Left colon (tissue), 2 donors: ENCODE data around the gene SUCO. TPM values are rescaled to one million over a fixed set of nuclear protein-coding genes. Genes with fewer than 3 reads are reported as not detected.
"Not testable (repeated sequence)": the region's sequence is repeated elsewhere in the genome, so short reads cannot be mapped to it uniquely, and the experiment has no call there.

ENCODE experiments used
- ATAC-seq: fragments of 200-7000 bp; cut with Tn5 transposase; one replicate; pipeline ENCODE4 v1.9.1; 2020; ENCODE audit warnings: mild to moderate bottlenecking, moderate library complexity
- DNase-seq, 2 donors: peaks; one replicate each; pipeline ENCODE4 v3.0.0-alpha.2; 2020
- intact Hi-C, 2 donors: fragments of 100-400 bp; cut with DNase I in 1 of 2; cut with micrococcal nuclease in 1 of 2; formaldehyde crosslinking; loops; one replicate each; pipeline versions ENCODE4 v1.11.2 to v1.14.0; 2022; cut with DNase I, micrococcal nuclease
- total RNA-seq, 2 donors: library from RNA; stranded (reverse); fragmentation: NEBNext Ultra II Directional; extraction: Animal tissue kit (Norgen Biotek cat#: 25700); gene quantifications; one replicate each; pipeline ENCODE4 v1.2.1, GENCODE V29; 2021
- donor health status: DM: no; HTN: no; CAD: no.
- donor health status: DM: yes; HTN: yes; CAD: no.

Gene SUCO
- total RNA-seq, 2 donors from 2014 or later: 24.8 to 26.9 TPM

DNA sequence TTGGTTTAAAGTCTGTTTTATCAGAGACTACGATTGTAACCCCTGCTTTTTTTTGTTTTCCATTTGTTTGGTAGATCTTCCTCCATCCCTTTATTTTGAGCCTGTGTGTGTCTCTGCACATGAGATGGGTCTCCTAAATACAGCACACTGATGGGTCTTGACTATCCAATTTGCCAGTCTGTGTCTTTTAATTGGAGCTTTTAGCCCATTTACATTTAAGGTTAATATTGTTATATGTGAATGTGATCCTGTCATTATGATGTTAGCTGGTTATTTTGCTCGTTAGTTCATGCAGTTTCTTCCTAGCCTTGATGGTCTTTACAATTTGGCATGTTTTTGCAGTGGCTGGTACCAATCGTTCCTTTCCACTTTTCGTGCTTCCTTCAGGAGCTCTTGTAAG is 62.1 kb downstream of the SUCO start:
- ATAC-seq, DNase-seq, intact Hi-C loops: not testable (repeated sequence)

DNA sequence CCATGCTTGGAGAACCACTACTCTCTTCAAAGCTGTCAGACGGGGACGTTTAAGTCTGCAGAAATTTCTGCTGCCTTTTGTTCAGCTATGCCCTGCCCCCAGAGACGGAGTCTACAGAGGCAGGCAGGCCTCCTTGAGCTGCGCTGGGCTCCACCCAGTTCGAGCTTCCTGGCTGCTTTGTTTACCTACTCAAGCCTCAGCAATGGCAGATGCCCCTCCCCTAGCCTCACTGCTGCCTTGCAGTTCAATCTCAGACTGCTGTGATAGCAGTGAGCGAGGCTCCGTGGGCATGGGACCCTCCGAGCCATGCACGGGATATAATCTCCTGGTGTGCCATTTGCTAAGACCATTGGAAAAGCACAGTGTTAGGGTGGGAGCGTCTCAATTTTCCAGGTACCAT is 63.8 kb downstream of the SUCO start:
- ATAC-seq, intact Hi-C loops, DNase-seq: not testable (repeated sequence)

DNA sequence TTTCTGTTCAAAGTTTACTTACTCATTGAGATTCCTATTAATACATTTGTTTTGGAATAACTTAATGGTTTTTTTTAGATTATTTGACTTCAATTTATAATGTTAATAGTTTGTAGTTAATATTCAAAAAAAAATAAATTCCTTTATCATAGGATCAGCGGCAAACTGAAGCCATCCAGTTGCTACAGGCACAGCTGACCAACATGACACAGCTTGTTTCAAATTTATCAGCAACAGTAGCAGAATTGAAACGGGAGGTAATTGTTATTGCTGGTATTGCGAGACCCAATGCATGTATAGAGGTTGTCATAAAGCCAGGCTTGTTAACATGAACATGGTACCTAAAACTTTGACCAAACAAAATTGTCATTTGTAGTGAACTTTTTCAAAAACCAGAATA is 67.0 kb downstream of the SUCO start:
- ATAC-seq: no peak
- DNase-seq: no peak
- intact Hi-C loops: no loop called here

DNA sequence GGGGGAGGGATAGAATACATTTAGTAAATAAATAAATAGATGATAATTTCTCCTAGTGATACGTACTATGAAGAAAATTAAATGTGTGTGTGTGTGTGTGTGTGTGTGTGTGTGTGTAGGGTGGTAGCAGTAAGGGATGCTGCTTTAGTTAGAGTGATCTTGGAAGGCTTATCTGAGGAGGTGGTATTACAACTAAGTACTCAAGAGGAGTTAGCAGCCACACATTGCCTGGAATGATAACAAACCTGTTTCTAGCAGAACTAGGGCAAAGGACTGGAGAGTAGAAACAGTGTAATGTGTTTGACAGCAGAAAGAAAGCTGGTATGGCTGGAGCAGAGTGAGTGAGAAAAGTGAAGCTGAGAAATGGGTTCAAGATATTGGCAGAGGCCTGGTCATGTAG is 67.7 kb downstream of the SUCO start:
- ATAC-seq: no peak
- intact Hi-C loops: no loop called here
- no peak for DNase-seq

DNA sequence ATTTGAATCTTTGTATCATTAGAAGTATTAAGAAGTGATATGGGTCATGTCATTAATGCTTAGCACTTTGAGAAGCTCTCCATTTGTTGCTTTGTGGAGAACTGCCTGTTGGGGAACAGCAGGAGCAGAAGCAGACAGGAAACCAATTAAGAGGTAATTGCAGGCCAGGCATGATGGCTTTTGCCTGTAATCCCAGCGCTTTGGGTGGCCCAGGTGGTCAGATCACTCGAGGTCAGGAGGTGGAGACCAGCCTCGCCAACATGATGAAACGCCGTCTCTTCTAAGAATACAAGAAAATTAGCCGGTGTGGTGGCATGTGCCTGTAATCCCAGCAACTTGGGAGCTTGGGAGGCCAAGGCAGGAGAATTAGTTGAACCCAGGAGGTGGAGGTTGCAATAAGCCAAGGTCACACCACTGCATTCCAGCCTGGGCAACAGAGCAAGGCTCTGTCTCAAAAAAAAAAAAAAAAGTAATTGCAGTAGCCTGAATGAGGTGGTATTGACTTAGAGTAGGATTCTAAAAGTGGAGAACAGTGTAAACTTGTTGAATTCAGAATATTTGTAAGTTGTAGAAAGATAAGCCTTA is 68.2 kb downstream of the SUCO start:
- intact Hi-C loops: no loop called here
- ATAC-seq (no peak), DNase-seq (no peak)

DNA sequence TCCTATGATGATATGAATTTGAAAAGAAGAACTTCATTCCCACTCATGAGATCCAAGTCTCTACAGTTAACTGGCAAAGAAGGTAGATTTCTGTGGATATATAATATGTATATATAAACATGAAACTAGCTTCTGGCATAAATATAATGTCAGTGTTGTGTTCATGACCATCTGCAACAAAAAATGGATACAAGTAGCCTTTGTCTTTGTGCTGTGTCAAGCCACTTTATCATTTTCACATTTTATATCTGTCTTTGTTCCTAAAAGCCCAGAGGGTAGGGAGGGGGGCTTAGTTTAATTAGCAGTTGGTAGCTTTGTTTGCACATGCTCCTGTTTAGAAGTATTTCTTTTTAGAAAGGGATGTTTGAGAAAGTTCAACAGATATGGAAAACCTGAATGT is 69.8 kb downstream of the SUCO start:
- ATAC-seq: no peak
- intact Hi-C loops: no loop called here
- DNase-seq: no peak

DNA sequence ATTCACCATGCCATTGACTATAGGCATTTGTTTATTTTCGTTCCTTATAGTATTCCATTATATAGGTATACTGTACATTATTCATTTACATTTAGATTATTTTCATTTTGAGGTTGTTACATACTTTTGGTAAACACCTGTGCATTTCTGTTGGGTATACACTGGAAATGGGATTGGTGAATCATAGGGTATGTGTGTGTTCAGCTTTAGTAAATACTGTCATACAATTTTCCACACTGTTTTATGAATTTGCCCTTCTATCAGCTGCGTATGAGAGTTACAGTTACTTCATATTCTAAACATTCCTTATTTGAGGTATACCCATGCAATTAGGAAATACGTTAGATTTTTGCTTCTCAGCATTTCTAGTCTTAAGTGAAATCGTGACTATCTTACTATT is 70.9 kb downstream of the SUCO start:
- DNase-seq (no peak), ATAC-seq (no peak)
- intact Hi-C loops: no loop called here

DNA sequence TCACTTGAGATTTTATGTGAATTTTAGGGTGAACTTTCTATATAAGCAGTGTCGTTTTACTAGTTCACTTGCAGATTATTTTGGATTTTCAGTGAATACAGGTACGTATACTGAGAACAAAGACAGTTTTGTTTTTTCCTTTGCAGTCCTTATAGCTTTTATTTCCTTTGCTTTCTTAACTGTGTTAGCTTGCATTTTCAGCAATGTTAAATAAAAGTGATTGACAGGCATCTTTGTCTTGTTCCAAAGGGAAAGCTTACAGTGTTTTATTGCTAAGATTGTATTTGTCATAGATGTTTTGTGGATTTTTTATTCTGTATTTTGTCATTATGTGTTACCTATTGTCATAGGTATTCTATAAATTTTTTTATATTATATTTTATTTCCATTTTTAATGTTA is 72.7 kb downstream of the SUCO start:
- intact Hi-C loops: no loop called here
- ATAC-seq (no peak), DNase-seq (no peak)

DNA sequence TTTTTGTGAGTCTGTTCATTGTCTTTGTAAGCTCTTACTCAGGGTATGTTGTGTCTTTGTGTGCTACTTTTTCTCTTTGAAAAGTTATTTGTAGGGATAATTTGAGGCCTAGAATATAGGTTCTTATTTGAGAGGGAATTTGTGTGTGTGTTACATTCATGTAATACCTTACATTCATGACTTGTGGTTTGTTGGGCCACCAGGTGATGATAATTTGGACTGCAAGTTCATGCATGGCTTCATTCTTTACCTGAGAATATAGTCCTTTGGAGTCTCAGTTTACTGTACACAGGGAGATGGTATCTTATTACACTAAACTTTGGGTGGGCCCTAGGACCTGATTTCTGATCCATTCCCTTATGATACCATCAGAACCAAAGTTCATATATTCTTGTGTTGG is 74.2 kb downstream of the SUCO start:
- intact Hi-C loops: no loop called here

DNA sequence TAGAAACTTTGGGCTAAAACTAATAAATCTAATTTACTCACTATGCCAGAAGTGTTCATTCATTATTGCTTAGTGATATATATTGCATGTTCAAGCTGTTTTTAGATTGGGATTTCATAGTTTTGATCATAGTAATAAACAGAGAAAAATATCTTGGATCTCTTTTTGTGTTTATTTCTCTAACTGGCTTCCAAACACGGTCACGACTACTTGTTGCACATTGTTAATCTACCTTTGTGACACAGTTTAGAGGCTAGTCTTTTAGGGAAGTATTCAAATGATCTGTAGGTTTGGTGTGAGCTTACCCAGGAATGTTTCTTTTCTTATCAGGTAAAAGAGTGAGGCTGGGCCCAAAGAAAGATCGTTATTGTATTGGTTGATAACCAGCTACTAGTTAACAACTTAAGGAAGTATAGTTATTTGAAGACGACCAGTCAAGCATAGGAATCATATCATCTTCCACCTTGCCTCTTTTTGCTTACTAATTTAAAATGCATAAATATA is 75.2 kb downstream of the SUCO start:
- DNase-seq: no peak
- ATAC-seq: no peak
- intact Hi-C loops: no loop called here

More for the DNA sequence above, 74.2 kb downstream of the SUCO start:
- ATAC-seq: no peak
- no peak for DNase-seq

DNA sequence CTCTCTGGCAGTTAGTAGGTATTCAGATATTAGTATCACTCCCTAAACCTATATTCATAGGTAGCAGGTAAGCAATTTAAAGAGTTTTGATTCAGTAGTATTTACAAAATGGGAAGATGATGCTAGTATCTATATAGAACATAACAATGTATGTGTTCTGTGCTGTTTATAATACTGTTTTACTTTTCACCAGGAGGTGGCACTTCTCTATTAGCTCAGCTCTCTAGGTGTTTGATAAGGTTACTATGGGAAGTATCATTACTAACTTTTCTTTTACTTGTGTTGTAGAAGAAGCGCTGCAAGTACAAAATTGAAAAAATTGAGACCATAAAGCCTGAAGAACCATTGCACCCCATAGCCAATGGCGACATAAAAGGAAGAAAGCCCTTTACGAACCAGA is 76.6 kb downstream of the SUCO start:
- DNase-seq: no peak
- no peak for ATAC-seq
- intact Hi-C loops: no loop called here

DNA sequence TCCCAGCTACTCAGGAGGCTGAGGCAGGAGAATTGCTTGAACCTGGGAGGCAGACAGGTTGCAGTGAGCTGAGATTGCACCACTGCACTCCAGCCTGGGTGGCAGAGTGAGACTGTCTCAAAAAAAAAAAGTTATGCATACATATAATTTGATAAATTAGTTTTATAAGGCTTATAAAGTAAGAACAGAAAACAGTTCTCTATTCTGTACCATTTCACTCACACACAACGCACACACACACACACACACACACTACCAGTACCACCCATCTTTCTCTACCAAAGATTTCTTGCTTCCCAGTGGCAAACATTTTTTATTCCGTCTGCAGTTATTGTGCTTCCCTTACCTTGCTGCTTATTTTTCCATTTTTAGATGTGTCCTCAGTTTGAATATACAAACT is 79.5 kb downstream of the SUCO start:
- intact Hi-C loops: no loop called here

DNA sequence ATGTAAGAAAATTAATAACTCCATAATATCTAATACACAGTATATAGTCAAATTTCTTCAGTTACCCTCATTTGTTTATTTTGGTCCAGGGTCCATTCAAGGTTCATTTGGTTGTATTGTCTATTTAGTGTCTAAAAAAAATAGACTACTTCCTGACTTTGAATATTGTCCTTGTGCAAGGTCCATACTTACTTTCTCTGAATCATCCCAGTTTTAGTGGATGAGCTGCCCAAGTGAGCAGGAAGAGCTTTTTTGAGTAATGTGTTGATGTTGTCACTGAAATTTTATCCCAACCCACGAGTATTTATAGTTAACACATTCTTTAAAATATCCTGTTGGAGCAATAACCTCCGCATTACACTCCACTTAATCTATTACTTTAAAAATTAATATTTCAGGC is 80.3 kb downstream of the SUCO start:
- intact Hi-C loops: no loop called here
- DNase-seq: no peak
- ATAC-seq: no peak

More for the DNA sequence above, 79.5 kb downstream of the SUCO start:
- DNase-seq (no peak), ATAC-seq (no peak)

DNA sequence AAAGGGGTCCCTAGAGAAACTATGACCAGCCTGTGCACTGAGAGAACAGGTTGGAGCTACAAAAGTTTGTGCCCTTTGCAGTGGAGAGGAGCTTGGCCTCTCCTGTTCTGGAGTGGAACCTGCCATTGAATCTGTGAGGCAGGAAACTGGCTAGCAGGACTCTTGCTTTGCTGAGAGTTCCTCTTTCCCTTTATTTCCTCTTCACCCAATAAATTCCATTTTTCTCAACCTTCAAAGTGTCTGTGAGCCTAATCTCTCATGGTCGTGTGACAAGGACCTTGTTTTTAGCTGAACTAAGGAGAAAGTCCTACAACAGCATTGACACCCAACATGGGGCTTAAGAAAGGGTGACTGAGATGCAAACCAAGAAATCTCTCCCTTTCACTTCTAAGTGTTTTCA is 83.2 kb downstream of the SUCO start:
- intact Hi-C loops: no loop called here
- DNase-seq: no peak
- ATAC-seq: no peak

DNA sequence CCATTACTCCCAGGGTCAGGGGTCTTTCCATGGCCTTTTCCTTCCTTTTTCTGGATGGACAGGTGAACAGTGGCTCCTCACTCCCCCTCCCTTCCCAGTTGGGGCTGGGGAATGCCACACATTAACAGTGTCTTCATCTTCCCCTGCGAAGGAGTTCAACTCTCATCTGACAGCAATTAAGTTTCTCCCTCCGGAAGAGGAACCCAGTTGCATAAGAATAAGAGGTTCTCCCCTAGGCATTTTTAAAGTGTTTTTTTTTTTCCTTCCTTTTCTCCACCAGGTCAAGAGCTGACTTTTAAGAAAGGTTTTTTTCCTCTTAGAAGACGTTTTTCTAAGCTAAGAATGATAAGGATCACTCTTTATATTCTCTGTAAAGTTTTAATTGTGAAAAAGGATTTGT is 83.7 kb downstream of the SUCO start:
- ATAC-seq (no peak), DNase-seq (no peak)
- intact Hi-C loops: no loop called here

DNA sequence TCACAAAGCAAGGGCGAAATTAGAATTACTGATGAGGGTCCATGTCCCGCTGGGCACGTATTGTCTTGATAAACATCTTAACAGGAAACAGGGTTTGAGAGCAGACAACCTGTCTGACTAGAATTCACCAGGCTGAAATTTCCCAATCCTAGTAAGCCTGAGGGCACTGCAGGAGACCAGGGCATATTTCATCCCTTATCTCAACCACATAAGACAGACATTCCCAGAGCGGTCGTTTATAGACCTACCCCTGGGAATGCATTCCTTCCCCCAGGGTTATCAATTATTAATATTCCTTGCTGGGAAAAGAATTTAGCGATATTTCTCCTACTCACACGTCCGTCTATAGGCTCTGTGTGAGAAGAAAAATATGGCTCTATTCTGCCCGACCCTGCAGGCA is 87.7 kb downstream of the SUCO start:
- intact Hi-C loops, ATAC-seq, DNase-seq: not testable (repeated sequence)

DNA sequence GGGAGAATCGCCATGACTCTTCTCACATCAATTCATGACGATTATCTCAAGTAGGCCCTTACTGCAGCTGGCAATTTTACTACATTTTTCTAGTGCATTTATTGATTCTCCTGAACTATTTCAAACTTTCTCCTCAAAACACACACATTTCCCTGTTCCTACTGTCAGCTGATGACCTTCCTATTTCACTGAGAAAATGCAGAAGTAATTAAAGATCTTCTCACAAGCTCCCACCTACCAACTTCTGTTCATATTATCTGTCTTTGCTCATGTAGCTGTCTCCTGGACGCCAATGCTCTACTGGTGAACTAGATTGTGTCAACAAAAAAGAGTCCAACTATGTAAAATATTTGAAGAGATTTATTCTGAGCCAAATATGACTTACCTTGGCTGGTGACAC is 89.6 kb downstream of the SUCO start:
- intact Hi-C loops: no loop called here
- ATAC-seq (no peak), DNase-seq (no peak)

DNA sequence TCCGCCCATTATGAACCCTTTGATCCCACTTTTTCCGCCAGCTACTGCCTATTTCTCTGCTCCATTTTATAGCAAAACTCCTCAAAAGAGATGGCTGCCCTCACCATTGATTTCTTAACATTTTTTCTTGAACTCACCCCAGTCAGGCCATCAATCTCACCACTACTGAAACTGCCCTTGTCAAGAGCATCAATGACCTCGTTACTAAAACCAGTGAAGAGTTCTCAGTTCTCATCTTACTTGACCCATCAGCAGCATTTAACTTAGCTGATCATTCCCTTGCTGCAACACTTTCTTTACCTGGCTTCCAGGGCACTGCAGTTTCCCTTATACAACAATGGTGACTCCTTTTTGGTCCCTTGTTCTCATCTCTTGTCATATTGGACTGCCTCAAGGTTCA is 90.8 kb downstream of the SUCO start:
- ATAC-seq (no peak), DNase-seq (no peak)
- intact Hi-C loops: no loop called here

DNA sequence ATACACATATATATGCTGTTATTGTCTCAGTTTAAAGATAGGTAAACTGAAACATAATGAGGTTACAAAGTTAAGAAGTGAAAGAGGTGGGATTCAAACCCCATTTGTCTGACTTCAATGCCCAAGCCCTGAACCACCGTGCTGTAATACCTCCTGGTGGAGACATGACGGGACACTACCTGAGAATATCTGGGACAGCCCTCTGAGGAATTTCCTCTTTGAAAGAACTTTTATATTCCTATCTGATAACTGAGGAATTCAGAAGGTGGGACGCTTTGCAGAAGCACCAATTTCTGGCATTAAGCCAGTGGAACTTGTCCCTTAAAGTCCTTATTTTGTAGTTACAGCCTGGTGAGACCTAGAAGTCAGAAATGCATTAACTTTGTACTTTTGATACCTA is 93.9 kb downstream of the SUCO start:
- intact Hi-C loops: no loop called here
- no peak for DNase-seq
- no peak for ATAC-seq

DNA sequence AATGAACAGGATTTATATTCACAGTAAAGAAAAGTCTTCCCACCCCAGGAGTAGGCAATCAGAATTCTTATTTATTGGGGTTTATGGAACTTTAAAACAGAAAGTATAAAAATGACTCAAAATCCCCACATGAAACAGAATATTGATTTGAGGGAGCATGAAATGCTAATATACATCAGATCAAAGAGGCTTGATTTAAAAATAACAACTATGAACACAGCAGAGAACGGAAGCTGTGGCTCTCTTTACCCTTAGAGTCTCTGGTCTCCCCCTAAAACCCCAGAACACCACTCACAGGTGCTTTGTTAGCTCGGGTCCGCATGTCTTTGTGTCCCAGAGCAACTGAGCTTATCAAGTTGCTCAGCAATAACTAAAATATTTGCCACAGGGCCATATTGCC is 94.8 kb downstream of the SUCO start:
- no peak for DNase-seq
- ATAC-seq: no peak
- intact Hi-C loops: no loop called here

DNA sequence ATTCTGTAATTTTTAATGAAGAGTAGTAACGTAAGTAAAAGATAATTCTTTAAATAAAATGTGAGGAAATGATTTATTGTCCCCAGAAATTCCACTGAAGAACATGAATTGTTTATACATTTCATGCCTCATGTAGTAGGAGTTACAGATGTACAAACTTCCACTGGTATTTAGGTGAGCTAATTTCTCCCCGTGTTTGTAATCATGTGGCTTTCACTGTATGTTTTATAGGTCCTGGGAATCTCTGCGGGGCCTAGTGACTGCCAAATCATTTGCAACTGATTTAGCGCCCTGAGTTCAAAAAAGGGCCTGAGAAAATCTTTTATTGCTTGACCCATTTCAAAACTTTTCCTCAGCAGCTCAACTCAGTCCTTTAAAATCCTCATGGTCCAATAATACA is 95.5 kb downstream of the SUCO start:
- intact Hi-C loops: no loop called here
- ATAC-seq: no peak

More for the DNA sequence above, 95.5 kb downstream of the SUCO start:
- DNase-seq: no peak
